ENCODE results near the gene ISOC2.

Gene ISOC2

DNA sequence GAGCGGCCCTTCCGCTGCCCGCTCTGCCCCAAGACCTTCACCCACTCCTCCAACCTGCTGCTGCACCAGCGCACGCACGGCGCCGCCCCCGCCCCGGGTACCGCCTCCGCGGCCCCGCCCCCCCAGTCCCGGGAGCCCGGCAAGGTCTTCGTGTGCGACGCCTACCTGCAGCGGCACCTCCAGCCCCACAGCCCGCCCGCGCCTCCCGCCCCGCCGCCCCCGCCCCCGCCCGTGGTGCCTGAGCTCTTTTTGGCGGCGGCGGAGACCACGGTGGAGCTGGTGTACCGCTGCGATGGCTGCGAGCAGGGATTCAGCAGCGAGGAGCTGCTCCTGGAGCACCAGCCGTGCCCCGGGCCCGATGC, 20.3 kb upstream of the ISOC2 start:
- Histone ChIP-seq H3K4me3 (ENCODE audit: low read depth, low read length) (no peak overlapping the region), H3K36me3 (peaks cover 10% of the 10 kb centered on the region)
- TF ChIP-seq, protein P1, sequence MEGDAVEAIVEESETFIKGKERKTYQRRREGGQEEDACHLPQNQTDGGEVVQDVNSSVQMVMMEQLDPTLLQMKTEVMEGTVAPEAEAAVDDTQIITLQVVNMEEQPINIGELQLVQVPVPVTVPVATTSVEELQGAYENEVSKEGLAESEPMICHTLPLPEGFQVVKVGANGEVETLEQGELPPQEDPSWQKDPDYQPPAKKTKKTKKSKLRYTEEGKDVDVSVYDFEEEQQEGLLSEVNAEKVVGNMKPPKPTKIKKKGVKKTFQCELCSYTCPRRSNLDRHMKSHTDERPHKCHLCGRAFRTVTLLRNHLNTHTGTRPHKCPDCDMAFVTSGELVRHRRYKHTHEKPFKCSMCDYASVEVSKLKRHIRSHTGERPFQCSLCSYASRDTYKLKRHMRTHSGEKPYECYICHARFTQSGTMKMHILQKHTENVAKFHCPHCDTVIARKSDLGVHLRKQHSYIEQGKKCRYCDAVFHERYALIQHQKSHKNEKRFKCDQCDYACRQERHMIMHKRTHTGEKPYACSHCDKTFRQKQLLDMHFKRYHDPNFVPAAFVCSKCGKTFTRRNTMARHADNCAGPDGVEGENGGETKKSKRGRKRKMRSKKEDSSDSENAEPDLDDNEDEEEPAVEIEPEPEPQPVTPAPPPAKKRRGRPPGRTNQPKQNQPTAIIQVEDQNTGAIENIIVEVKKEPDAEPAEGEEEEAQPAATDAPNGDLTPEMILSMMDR (IDR thresholded peaks at IDR 0.05; ENCODE audit: low read depth, low read length) = no peak

DNA sequence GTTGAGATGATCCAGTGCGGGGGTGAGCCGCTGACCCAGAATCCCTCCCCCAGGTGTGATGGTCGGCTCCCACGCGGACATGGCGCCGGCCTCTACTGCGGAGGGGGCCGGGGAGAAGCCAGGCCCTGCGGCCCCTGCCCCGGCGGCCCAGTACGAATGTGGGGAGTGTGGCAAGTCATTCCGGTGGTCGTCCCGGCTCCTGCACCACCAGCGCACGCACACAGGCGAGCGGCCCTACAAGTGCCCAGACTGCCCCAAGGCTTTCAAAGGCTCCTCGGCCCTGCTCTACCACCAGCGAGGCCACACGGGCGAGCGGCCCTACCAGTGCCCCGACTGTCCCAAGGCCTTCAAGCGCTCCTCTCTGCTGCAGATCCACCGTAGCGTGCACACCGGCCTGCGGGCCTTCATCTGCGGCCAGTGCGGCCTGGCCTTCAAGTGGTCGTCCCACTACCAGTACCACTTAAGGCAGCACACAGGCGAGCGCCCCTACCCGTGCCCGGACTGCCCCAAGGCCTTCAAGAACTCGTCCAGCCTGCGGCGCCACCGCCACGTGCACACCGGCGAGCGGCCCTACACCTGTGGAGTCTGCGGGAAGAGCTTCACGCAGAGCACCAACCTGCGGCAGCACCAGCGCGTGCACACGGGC, 19.8 kb upstream of the ISOC2 start:
- Histone ChIP-seq H3K9me3 (ENCODE audit: severe bottlenecking) (no peaks in the 10 kb centered on the region), H3K36me3 (peaks cover 10% of the 10 kb centered on the region), H3K4me3 (ENCODE audit: low read depth, low read length) (no peak overlapping the region), H3K27me3 (ENCODE audit: insufficient read depth, low read depth, severe bottlenecking) (no peaks in the 10 kb centered on the region), H3K27ac (peak overlapping the region; percentile 29; the same call in 1 of the 2 replicates)
- TF ChIP-seq, protein P1 (IDR thresholded peaks at IDR 0.05; ENCODE audit: low read depth, low read length) = no peak
- DNase-seq = no peak

More for the DNA sequence above, 20.3 kb upstream of the ISOC2 start:
- DNase-seq = no peak
- H3K9me3 ChIP-seq (ENCODE audit: severe bottlenecking) = no peaks in the 10 kb centered on the region
- H3K27me3 ChIP-seq (ENCODE audit: insufficient read depth, low read depth, severe bottlenecking) = no peaks in the 10 kb centered on the region
- no peak overlapping the region for H3K27ac ChIP-seq

- no peaks in the 10 kb centered on the region for H3K9me3 ChIP-seq (ENCODE audit: severe bottlenecking)
- peaks cover 6% of the 10 kb centered on the region; the same call in 1 of the 2 replicates for H3K36me3 ChIP-seq
- no peaks in the 10 kb centered on the region for H3K27me3 ChIP-seq (ENCODE audit: insufficient read depth, low read depth, severe bottlenecking)
- TF ChIP-seq, protein P1 (IDR thresholded peaks at IDR 0.05; ENCODE audit: low read depth, low read length) = no peak
- no peak overlapping the region for H3K27ac ChIP-seq
- H3K4me3 ChIP-seq (ENCODE audit: low read depth, low read length) = no peak overlapping the region
- DNase-seq = no peak
Measured at GRCh38 chr19:55479451-55480230, 18.2 kb upstream of the ISOC2 start.

GRCh38 chr19:55479045-55479444, 17.6 kb upstream of the ISOC2 start:
- Histone ChIP-seq H3K27me3 (ENCODE audit: insufficient read depth, low read depth, severe bottlenecking) (no peaks in the 10 kb centered on the region), H3K4me3 (ENCODE audit: low read depth, low read length) (no peak overlapping the region), H3K27ac (no peak overlapping the region), H3K36me3 (peaks cover 6% of the 10 kb centered on the region; the same call in 1 of the 2 replicates), H3K9me3 (ENCODE audit: severe bottlenecking) (no peaks in the 10 kb centered on the region)
- no peak for DNase-seq
- TF ChIP-seq, protein P1 (IDR thresholded peaks at IDR 0.05; ENCODE audit: low read depth, low read length) = no peak

GRCh38 chr19:55478364-55478763, 16.9 kb upstream of the ISOC2 start:
- Histone ChIP-seq H3K27ac (no peak overlapping the region), H3K27me3 (ENCODE audit: insufficient read depth, low read depth, severe bottlenecking) (no peaks in the 10 kb centered on the region)

More at GRCh38 chr19:55478364-55478763, 16.9 kb upstream of the ISOC2 start:
- TF ChIP-seq, protein P1 (IDR thresholded peaks at IDR 0.05; ENCODE audit: low read depth, low read length) = no peak
- Histone ChIP-seq H3K36me3 (peaks cover 6% of the 10 kb centered on the region; the same call in 1 of the 2 replicates), H3K9me3 (ENCODE audit: severe bottlenecking) (no peaks in the 10 kb centered on the region), H3K4me3 (ENCODE audit: low read depth, low read length) (no peak overlapping the region)
- no peak for DNase-seq
